WTC11 (cell line): ENCODE measurements around the gene C8B. TPM values are rescaled to one million over a fixed set of nuclear protein-coding genes. Genes with fewer than 3 reads are reported as not detected.

ENCODE experiments used
- ATAC-seq: fragments of 200-7000 bp; cut with Tn5 transposase; 2 replicates; pipeline ENCODE4 v1.10.0; 2021; ENCODE audit warnings: mild to moderate bottlenecking, moderate library complexity
- CTCF ChIA-PET: fragments of 300-600 bp; sonication (Branson Sonifier 250); formaldehyde crosslinking; loops from one replicate; lab custom pipeline; 2021; ENCODE audit warnings: antibody characterized with exemption; lab: Charles Lee
- POLR2A ChIA-PET: fragments of 350-600 bp; sonication (Branson Sonifier 250); formaldehyde crosslinking; loops from one replicate; lab custom pipeline; 2021; ENCODE audit warnings: antibody characterized with exemption; lab: Charles Lee
- DNase-seq: peaks from one replicate; pipeline ENCODE4 v3.0.0; 2021; ENCODE audit warnings: low spot score
- H3K27ac Mint-ChIP-seq: 2 replicates; pipeline ENCODE4 v1.8.0; 2021; ENCODE audit warnings: mixed read lengths
- H3K27me3 Mint-ChIP-seq: 2 replicates; pipeline ENCODE4 v1.8.0; 2021; ENCODE audit warnings: low read depth, mild to moderate bottlenecking, moderate library complexity, mixed read lengths
- H3K36me3 Mint-ChIP-seq: 2 replicates; pipeline ENCODE4 v1.8.0; 2021; ENCODE audit warnings: mixed read lengths
- H3K4me1 Mint-ChIP-seq: 2 replicates; pipeline ENCODE4 v1.8.0; 2022; ENCODE audit warnings: mixed read lengths
- H3K4me3 Mint-ChIP-seq: 2 replicates; pipeline ENCODE4 v1.8.0; 2021; ENCODE audit warnings: mild to moderate bottlenecking, moderate library complexity, mixed read lengths
- H3K9me3 Mint-ChIP-seq: 2 replicates; pipeline ENCODE4 v1.8.0; 2021; ENCODE audit warnings: mixed read lengths
- E2F1 ChIP-seq: sonication (generic); formaldehyde crosslinking; IDR thresholded peaks from 2 replicates; pipeline ENCODE4 v1.8.0; 2022; ENCODE audit warnings: mild to moderate bottlenecking, missing genetic modification reagents
- ELF4 ChIP-seq: sonication (generic); formaldehyde crosslinking; IDR thresholded peaks from 2 replicates; pipeline ENCODE4 v1.8.1; 2022; ENCODE audit warnings: low read depth, mild to moderate bottlenecking, moderate library complexity, missing genetic modification reagents
- FOXP1 ChIP-seq: sonication (generic); formaldehyde crosslinking; IDR thresholded peaks from 2 replicates; pipeline ENCODE4 v1.8.0; 2022; ENCODE audit warnings: missing genetic modification reagents, mild to moderate bottlenecking, moderate library complexity, borderline replicate concordance
- GTF2I ChIP-seq: fragments of 250-450 bp; sonication (Bioruptor Pico); conservative IDR thresholded peaks from 2 replicates; pipeline ENCODE4 v1.4.0; 2021; ENCODE audit warnings: mild to moderate bottlenecking
- IRF2 ChIP-seq: sonication (generic); formaldehyde crosslinking; IDR thresholded peaks from 2 replicates; pipeline ENCODE4 v1.8.0; 2022; ENCODE audit warnings: low read depth, missing genetic modification reagents, borderline replicate concordance
- JAZF1 ChIP-seq: fragments of 250-450 bp; sonication (Bioruptor Pico); IDR thresholded peaks from 2 replicates; pipeline ENCODE4 v1.9.0; 2021; ENCODE audit warnings: moderate library complexity, mild to moderate bottlenecking, inconsistent platforms
- MLX ChIP-seq: sonication (generic); formaldehyde crosslinking; IDR thresholded peaks from 2 replicates; pipeline ENCODE4 v1.8.1; 2023; ENCODE audit warnings: mild to moderate bottlenecking, missing genetic modification reagents, moderate library complexity
- NFE2L1 ChIP-seq: sonication (generic); formaldehyde crosslinking; IDR thresholded peaks from 2 replicates; pipeline ENCODE4 v1.8.1; 2023; ENCODE audit warnings: missing genetic modification reagents
- OVOL2 ChIP-seq: fragments of 250-450 bp; sonication (Bioruptor Pico); IDR thresholded peaks from 2 replicates; pipeline ENCODE4 v1.9.0; 2021; ENCODE audit warnings: mild to moderate bottlenecking, borderline replicate concordance
- STAT6 ChIP-seq: sonication (generic); formaldehyde crosslinking; conservative IDR thresholded peaks from 2 replicates; pipeline ENCODE4 v1.8.1; 2023; ENCODE audit warnings: mild to moderate bottlenecking, low read depth, missing genetic modification reagents, moderate library complexity
- TP53 ChIP-seq: sonication (generic); formaldehyde crosslinking; IDR thresholded peaks from 2 replicates; pipeline ENCODE4 v1.8.1; 2023; ENCODE audit warnings: mild to moderate bottlenecking, missing genetic modification reagents
- USF2 ChIP-seq: sonication (generic); formaldehyde crosslinking; IDR thresholded peaks from 2 replicates; pipeline ENCODE4 v1.8.1; 2023; ENCODE audit warnings: mild to moderate bottlenecking, missing genetic modification reagents, moderate library complexity
- ZNF263 ChIP-seq: sonication (generic); formaldehyde crosslinking; IDR thresholded peaks from 2 replicates; pipeline ENCODE4 v1.8.1; 2022; ENCODE audit warnings: low read depth, mild to moderate bottlenecking, moderate library complexity, missing genetic modification reagents
- ZNF512 ChIP-seq: sonication (generic); formaldehyde crosslinking; IDR thresholded peaks from 2 replicates; pipeline ENCODE4 v1.8.1; 2022; ENCODE audit warnings: missing genetic modification reagents, borderline replicate concordance
- ZNF671 ChIP-seq: fragments of 250-450 bp; sonication (Bioruptor Pico); IDR thresholded peaks from 2 replicates; pipeline ENCODE4 v1.8.0; 2021; ENCODE audit warnings: mild to moderate bottlenecking
- total RNA-seq: library from RNA; stranded (reverse); gene quantifications from 3 replicates; pipeline ENCODE4 v1.2.3, GENCODE V29; 2021
- TF ChIP-seq, protein P1 (sequence below): sonication (generic); formaldehyde crosslinking; IDR thresholded peaks from 2 replicates; pipeline ENCODE4 v1.8.0; 2022; ENCODE audit warnings: mild to moderate bottlenecking, missing genetic modification reagents
- TF ChIP-seq, protein P2 (sequence below): fragments of 250-450 bp; sonication (Bioruptor Pico); IDR thresholded peaks from 2 replicates; pipeline ENCODE4 v1.9.0; 2021; ENCODE audit warnings: mild to moderate bottlenecking
- TF ChIP-seq, protein P3 (sequence below): fragments of 250-450 bp; sonication (Bioruptor Pico); IDR thresholded peaks from 2 replicates; pipeline ENCODE4 v1.9.0; 2021; ENCODE audit warnings: mild to moderate bottlenecking, borderline replicate concordance

C8B gene
- total RNA-seq, 1 experiment from 2014 or later, result 0.46 TPM

DNA sequence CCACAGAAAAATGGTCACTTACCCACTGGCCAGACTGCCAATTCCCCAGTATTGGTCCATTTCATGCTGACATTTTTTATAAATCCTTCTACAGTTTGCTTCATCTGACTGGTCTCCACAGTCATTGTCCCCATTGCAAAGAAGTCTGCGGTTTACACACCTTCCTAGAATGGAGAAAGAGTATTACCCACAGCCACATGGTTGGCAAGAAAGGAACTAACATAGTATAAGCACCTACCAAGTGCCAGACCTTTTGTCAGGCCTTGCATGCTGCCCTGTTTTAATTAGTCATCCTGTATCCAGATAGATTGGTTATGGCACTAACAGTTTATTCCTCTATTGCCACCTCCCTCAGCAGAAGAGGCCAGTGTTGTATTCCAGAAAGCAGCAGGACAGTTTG lies 11.2 kb downstream of the C8B start (continued):
- TF ChIP-seq USF2 (CRISPR knock-in tag) (no peak), JAZF1 (no peak), MLX (CRISPR knock-in tag) (no peak), NFE2L1 (CRISPR knock-in tag) (no peak), ELF4 (CRISPR knock-in tag) (no peak), GTF2I (CRISPR knock-in tag) (no peak)
- TF ChIP-seq, protein P1, sequence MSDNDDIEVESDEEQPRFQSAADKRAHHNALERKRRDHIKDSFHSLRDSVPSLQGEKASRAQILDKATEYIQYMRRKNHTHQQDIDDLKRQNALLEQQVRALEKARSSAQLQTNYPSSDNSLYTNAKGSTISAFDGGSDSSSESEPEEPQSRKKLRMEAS (CRISPR knock-in tag), result no peak

DNA sequence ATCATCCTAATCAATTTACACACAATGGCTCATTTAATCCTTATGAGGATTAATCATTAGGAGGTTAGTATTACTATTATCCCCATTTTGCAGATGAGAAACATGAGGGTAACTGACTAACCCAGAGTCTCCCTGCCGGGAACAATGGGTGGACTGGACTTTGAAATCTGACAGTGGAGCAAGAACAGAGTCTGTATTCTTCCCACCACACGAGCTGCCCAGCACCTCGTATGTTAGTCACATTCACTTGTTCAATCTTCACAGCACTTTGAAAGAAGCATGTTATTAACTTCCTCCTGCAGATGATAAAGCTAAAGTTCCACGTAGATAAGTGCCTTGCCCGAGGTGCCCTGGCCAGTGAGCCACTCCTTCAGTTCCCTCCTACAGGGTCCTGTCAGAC lies 12.4 kb downstream of the C8B start:
- ChIA-PET CTCF (no interaction called here), POLR2A (no interaction called here)
- Mint-ChIP-seq H3K9me3 (no peaks in the 10 kb centered on the region), H3K27ac (no peak overlapping the region), H3K36me3 (no peaks in the 10 kb centered on the region), H3K4me1 (no peaks in the 10 kb centered on the region), H3K4me3 (no peak overlapping the region), H3K27me3 (peaks cover 3% of the 10 kb centered on the region; the same call in 1 of the 2 replicates)
- ATAC-seq, result no peak
- DNase-seq, result no peak
- no peak for TF ChIP-seq ZNF512 (CRISPR knock-in tag)
- no peak for TF ChIP-seq E2F1 (CRISPR knock-in tag)
- no peak for TF ChIP-seq STAT6
- no peak for TF ChIP-seq ZNF263
- TF ChIP-seq, protein P2, sequence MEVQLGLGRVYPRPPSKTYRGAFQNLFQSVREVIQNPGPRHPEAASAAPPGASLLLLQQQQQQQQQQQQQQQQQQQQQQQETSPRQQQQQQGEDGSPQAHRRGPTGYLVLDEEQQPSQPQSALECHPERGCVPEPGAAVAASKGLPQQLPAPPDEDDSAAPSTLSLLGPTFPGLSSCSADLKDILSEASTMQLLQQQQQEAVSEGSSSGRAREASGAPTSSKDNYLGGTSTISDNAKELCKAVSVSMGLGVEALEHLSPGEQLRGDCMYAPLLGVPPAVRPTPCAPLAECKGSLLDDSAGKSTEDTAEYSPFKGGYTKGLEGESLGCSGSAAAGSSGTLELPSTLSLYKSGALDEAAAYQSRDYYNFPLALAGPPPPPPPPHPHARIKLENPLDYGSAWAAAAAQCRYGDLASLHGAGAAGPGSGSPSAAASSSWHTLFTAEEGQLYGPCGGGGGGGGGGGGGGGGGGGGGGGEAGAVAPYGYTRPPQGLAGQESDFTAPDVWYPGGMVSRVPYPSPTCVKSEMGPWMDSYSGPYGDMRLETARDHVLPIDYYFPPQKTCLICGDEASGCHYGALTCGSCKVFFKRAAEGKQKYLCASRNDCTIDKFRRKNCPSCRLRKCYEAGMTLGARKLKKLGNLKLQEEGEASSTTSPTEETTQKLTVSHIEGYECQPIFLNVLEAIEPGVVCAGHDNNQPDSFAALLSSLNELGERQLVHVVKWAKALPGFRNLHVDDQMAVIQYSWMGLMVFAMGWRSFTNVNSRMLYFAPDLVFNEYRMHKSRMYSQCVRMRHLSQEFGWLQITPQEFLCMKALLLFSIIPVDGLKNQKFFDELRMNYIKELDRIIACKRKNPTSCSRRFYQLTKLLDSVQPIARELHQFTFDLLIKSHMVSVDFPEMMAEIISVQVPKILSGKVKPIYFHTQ, result no peak
- TF ChIP-seq, protein P3, sequence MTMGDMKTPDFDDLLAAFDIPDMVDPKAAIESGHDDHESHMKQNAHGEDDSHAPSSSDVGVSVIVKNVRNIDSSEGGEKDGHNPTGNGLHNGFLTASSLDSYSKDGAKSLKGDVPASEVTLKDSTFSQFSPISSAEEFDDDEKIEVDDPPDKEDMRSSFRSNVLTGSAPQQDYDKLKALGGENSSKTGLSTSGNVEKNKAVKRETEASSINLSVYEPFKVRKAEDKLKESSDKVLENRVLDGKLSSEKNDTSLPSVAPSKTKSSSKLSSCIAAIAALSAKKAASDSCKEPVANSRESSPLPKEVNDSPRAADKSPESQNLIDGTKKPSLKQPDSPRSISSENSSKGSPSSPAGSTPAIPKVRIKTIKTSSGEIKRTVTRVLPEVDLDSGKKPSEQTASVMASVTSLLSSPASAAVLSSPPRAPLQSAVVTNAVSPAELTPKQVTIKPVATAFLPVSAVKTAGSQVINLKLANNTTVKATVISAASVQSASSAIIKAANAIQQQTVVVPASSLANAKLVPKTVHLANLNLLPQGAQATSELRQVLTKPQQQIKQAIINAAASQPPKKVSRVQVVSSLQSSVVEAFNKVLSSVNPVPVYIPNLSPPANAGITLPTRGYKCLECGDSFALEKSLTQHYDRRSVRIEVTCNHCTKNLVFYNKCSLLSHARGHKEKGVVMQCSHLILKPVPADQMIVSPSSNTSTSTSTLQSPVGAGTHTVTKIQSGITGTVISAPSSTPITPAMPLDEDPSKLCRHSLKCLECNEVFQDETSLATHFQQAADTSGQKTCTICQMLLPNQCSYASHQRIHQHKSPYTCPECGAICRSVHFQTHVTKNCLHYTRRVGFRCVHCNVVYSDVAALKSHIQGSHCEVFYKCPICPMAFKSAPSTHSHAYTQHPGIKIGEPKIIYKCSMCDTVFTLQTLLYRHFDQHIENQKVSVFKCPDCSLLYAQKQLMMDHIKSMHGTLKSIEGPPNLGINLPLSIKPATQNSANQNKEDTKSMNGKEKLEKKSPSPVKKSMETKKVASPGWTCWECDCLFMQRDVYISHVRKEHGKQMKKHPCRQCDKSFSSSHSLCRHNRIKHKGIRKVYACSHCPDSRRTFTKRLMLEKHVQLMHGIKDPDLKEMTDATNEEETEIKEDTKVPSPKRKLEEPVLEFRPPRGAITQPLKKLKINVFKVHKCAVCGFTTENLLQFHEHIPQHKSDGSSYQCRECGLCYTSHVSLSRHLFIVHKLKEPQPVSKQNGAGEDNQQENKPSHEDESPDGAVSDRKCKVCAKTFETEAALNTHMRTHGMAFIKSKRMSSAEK, result no peak
- TF ChIP-seq TP53 (CRISPR knock-in tag), result no peak
- no peak for TF ChIP-seq IRF2 (CRISPR knock-in tag)
- TF ChIP-seq OVOL2 (CRISPR knock-in tag), result no peak
- TF ChIP-seq ZNF671, result no peak
- TF ChIP-seq FOXP1, result no peak
- TF ChIP-seq, all 79 proteins: peak for 0
